Choroid plexus epithelial cell (primary cell): ENCODE data around the gene KDM3B.

Source experiments
- DNase-seq: peaks from one replicate; pipeline ENCODE4 v3.0.0-alpha.2; 2010; ENCODE audit warnings: low read depth
- H3K4me3 ChIP-seq: 2 replicates; pipeline ENCODE4 v1.5.1; 2011; ENCODE audit warnings: low read depth, mild to moderate bottlenecking, control low read depth, low read length, moderate library complexity
- TF ChIP-seq, protein P1 (sequence below): conservative IDR thresholded peaks from 2 replicates; pipeline ENCODE4 v1.5.1; 2011; ENCODE audit warnings: low read depth, mild to moderate bottlenecking, control low read depth, inconsistent platforms, low read length, moderate library complexity

The KDM3B gene

DNA sequence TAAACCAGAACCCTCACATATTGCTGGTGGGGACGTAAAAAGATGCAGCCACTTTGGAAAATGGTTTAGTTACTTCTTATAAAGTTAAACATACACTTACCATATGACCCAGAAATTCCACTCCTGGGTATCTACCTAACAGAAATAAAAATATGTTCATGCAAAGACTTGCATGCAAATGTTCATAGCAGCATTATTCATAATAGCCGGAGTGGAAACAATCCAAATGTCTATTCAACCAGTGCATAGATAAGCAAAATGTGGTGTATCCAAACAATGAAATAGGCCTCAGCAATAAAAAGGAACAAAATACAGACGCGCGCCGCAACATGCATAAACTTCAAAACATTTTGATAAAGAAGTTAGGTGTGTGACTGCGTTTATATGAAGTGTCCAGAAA, 124.4 kb downstream of the KDM3B start:
- no peak overlapping the region for H3K4me3 ChIP-seq
- TF ChIP-seq, protein P1, sequence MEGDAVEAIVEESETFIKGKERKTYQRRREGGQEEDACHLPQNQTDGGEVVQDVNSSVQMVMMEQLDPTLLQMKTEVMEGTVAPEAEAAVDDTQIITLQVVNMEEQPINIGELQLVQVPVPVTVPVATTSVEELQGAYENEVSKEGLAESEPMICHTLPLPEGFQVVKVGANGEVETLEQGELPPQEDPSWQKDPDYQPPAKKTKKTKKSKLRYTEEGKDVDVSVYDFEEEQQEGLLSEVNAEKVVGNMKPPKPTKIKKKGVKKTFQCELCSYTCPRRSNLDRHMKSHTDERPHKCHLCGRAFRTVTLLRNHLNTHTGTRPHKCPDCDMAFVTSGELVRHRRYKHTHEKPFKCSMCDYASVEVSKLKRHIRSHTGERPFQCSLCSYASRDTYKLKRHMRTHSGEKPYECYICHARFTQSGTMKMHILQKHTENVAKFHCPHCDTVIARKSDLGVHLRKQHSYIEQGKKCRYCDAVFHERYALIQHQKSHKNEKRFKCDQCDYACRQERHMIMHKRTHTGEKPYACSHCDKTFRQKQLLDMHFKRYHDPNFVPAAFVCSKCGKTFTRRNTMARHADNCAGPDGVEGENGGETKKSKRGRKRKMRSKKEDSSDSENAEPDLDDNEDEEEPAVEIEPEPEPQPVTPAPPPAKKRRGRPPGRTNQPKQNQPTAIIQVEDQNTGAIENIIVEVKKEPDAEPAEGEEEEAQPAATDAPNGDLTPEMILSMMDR: no peak
- no peak for DNase-seq

DNA sequence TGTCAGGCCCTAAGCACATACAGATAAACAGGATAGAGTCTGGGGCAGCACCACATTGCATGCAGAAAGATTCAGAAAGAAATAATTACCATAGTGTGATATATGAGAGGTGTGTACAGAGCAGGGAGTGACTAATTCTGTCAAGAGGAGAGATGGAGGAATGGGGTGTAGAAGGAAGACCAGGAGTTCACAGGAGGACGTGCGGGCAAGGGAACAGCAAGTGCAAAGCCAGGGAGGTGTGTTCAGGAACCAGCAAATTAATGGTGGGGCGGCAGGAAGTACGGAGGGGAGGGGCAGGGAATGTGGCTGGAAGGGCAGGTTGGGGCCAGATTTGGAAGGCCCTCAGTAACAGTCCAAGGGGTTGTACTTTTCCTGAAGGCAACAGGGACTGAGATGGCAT, 130.2 kb downstream of the KDM3B start:
- TF ChIP-seq, protein P1: no peak
- no peak overlapping the region for H3K4me3 ChIP-seq
- DNase-seq: no peak
